Measurements from ENCODE around the gene DNER. TPM values are rescaled to one million over a fixed set of nuclear protein-coding genes. Genes with fewer than 3 reads are reported as not detected.

DNER gene
- total RNA-seq, 4 donors from 2014 or later = 8.9 to 29.4 (median 19.5) TPM

DNA sequence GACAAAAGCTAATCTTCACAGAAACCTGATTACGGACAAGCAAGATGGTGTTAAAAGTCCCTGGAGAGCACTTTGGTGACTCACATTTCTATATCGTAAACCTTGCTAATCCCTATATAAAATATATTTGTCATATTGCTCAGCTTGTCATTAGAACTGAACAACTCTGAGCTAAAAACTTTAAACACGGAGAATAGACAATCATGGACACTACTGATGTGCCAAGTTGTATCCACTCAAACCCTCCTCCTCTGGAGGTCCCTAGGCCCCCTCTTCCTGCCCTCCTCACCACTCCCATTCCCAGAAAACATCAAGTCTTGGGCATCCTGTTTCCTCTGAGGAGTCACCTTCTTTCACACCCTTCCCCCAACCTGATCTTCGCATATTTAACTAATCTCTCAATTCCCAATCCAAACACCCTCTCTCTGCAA lies 304.6 kb downstream of the DNER start:
- H3K4me3 ChIP-seq = no peak overlapping the region
- 75% methylated on average over 4 of the region's 4 CpGs for WGBS
- peak overlapping the region; percentile 93 for H3K27ac ChIP-seq
- H3K27me3 ChIP-seq = no peaks in the 10 kb centered on the region
- no peaks in the 10 kb centered on the region for H3K9me3 ChIP-seq
- TF ChIP-seq POLR2AphosphoS5 (IDR thresholded peaks at IDR 0.05) (no peak), EP300 (IDR thresholded peaks at IDR 0.05) (no peak), CTCF (IDR thresholded peaks at IDR 0.05) (no peak), POLR2A (IDR thresholded peaks at IDR 0.05) (no peak)
- no peak for DNase-seq (ENCODE audit: low spot score in 2 of 2)
- peaks cover 38% of the 10 kb centered on the region for H3K4me1 ChIP-seq
- H3K36me3 ChIP-seq = no peaks in the 10 kb centered on the region

DNA sequence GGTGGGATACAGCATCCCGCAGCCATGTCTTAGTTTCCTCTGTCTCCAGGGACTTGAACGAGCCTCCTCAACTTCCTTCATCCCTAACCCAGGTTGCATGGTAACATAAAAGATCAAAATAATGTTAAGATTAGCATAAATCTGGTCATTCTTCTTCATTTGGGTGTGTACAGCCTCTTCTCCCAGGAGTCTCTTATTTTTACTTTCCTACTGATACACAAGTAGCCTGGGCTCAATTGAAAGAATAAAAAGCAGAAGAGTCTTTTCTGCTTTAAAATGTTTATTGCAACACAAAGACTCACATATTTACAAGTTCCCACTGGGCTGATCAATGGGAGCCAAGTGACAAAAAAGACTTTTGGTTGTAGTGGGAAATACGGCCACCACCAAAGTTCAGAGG lies 305.4 kb downstream of the DNER start:
- Histone ChIP-seq H3K36me3 (no peaks in the 10 kb centered on the region), H3K4me3 (no peak overlapping the region), H3K4me1 (peaks cover 38% of the 10 kb centered on the region), H3K9me3 (no peaks in the 10 kb centered on the region), H3K27ac (peak overlapping the region; percentile 93), H3K27me3 (no peaks in the 10 kb centered on the region)
- TF ChIP-seq CTCF (IDR thresholded peaks at IDR 0.05) (no peak), EP300 (IDR thresholded peaks at IDR 0.05) (no peak), POLR2A (IDR thresholded peaks at IDR 0.05) (no peak), POLR2AphosphoS5 (IDR thresholded peaks at IDR 0.05) (no peak)
- no peak for DNase-seq (ENCODE audit: low spot score in 2 of 2)
- 21% methylated on average over 3 of the region's 3 CpGs for WGBS

DNA sequence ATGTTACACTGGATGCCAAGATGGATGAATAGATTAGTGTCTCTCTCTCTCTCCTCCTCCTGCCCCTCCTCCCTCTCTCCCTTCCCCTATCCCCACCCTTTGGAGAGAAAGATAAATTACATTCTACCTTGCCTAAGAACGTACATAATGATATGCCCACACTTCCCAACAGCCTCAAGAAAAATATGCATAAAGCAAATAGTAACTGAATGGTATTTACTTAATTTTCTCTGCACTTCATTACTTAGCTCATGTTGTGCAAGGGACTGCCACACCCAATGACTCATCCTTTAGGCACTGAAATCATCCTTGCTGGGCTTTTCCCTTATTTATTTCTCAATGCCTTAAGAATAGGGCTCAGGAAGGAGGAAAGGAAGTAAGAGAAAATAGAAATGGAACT lies 306.0 kb downstream of the DNER start:
- no peaks in the 10 kb centered on the region for H3K36me3 ChIP-seq
- H3K4me1 ChIP-seq = peaks cover 38% of the 10 kb centered on the region
- 8% methylated on average over 1 of the region's 1 CpG for WGBS

GRCh38 chr2:229407170-229407569 lies 307.2 kb downstream of the DNER start:
- WGBS = 6% methylated on average over 13 of the region's 13 CpGs
- DNase-seq (ENCODE audit: low spot score in 2 of 2) = peak; percentile 89 to 93
- peak overlapping the region; percentile 93 for H3K27ac ChIP-seq
- no peaks in the 10 kb centered on the region for H3K9me3 ChIP-seq
- H3K4me1 ChIP-seq = peaks cover 38% of the 10 kb centered on the region
- H3K36me3 ChIP-seq = no peaks in the 10 kb centered on the region
- TF ChIP-seq POLR2A (IDR thresholded peaks at IDR 0.05) = no peak
- TF ChIP-seq POLR2AphosphoS5 (IDR thresholded peaks at IDR 0.05) = peak; percentile 68 to 94 (median 70)
- H3K4me3 ChIP-seq = no peak overlapping the region
- no peaks in the 10 kb centered on the region for H3K27me3 ChIP-seq

More for the DNA sequence above, 306.0 kb downstream of the DNER start:
- DNase-seq (ENCODE audit: low spot score in 2 of 2) = peak in 1 of 2 donors; percentile 81
- Histone ChIP-seq H3K9me3 (no peaks in the 10 kb centered on the region), H3K27me3 (no peaks in the 10 kb centered on the region), H3K27ac (peak overlapping the region; percentile 93), H3K4me3 (no peak overlapping the region)
- TF ChIP-seq POLR2AphosphoS5 (IDR thresholded peaks at IDR 0.05) = peak in 2 of 3 donors; percentile 87 to 96
- no peak for TF ChIP-seq POLR2A (IDR thresholded peaks at IDR 0.05)

DNA sequence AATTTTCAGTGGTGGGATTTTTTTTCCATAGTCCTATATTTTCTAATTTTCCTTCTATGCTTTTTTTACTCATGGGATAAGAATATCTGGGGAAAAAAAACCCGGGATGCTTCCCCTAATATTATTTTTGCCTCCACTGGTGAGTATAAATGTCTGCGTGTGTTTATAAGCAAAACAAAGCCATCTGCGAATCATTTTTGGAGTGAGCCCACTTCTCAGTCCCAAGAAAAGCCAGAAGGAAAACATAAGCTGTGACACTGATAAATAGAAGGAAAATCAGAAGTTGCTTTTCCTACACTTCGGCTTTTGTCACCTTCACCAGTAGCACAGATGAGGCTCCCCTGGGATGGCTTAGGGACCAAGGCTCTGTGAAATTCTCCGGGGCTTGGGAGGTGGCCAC lies 308.6 kb downstream of the DNER start:
- no peak for DNase-seq (ENCODE audit: low spot score in 2 of 2)
- 72% methylated on average over 5 of the region's 5 CpGs for WGBS
- peaks cover 38% of the 10 kb centered on the region for H3K4me1 ChIP-seq
- no peak overlapping the region for H3K4me3 ChIP-seq
- H3K27me3 ChIP-seq = no peaks in the 10 kb centered on the region
- TF ChIP-seq EP300 (IDR thresholded peaks at IDR 0.05) (no peak), POLR2A (IDR thresholded peaks at IDR 0.05) (no peak), CTCF (IDR thresholded peaks at IDR 0.05) (no peak)
- no peak overlapping the region for H3K27ac ChIP-seq
- H3K36me3 ChIP-seq = no peaks in the 10 kb centered on the region
- no peaks in the 10 kb centered on the region for H3K9me3 ChIP-seq

- Histone ChIP-seq H3K4me1 (peaks cover 26% of the 10 kb centered on the region), H3K27ac (no peak overlapping the region), H3K27me3 (no peaks in the 10 kb centered on the region), H3K4me3 (no peak overlapping the region), H3K9me3 (no peaks in the 10 kb centered on the region), H3K36me3 (no peaks in the 10 kb centered on the region)
- no peak for TF ChIP-seq CTCF (IDR thresholded peaks at IDR 0.05)
- no peak for TF ChIP-seq POLR2AphosphoS5 (IDR thresholded peaks at IDR 0.05)
- TF ChIP-seq POLR2A (IDR thresholded peaks at IDR 0.05) = no peak
- TF ChIP-seq EP300 (IDR thresholded peaks at IDR 0.05) = no peak
- WGBS = 75% methylated on average over 3 of the region's 3 CpGs
- no peak for DNase-seq (ENCODE audit: low spot score in 2 of 2)
Measured at GRCh38 chr2:229403296-229403695, 311.1 kb downstream of the DNER start.
